ENCODE measurements around the gene DYNC2LI1.

DYNC2LI1 gene

GRCh38 chr2:43773876-43774613 lies at the start of gene DYNC2LI1:
Gene DYNC2LI1, plus strand, starts transcription at chr2:43774039. Its CDS starts 100 bp downstream, at chr2:43774139.
- peak within 1 kb of the TSS; percentile 74 for H3K4me3 ChIP-seq (ENCODE audit: low read depth, low read length)
- POLR2A ChIA-PET, result interaction anchor here (1.0 to 1.3 kb wide), 2 partner anchors 22 to 137 kb away, joined by 3 read pairs; partner anchors contain the start of gene PLEKHH2
- H3K27ac ChIP-seq (ENCODE audit: extremely low read depth, low read depth, low read length), result peak within 1 kb of the TSS; percentile 73
- no peaks in the 10 kb centered on the region for H3K9me3 ChIP-seq (ENCODE audit: control insufficient read depth, insufficient read depth, low read depth, low read length)
- CTCF ChIA-PET, result interaction anchor here (0.9 to 1.2 kb wide), 3 partner anchors 24 to 163 kb away, joined by 3 to 4 read pairs (median 3); partner anchors contain the start of gene C1GALT1C1L
- peaks cover 0 to 8% of the 10 kb centered on the region in 2 experiments; a peak in 2 of 3 replicates for H3K36me3 ChIP-seq (ENCODE audit: control insufficient read depth in 2 of 2, insufficient read depth in 1 of 2, low read length in 2 of 2)
- H3K4me1 ChIP-seq (ENCODE audit: control insufficient read depth, insufficient read depth, low read length), result no peaks in the 10 kb centered on the region
- TF ChIP-seq ZBTB8A (tag by site-specific recombination; IDR thresholded peaks at IDR 0.05) (0 out of 2 replicates have a peak, but pooled peaks have one; percentile 33), ZNF37A (tag by site-specific recombination; IDR thresholded peaks at IDR 0.05) (no peak), TRIM28 (IDR thresholded peaks at IDR 0.05; ENCODE audit: borderline replicate concordance, low read length) (peak; percentile 57; the same call in 1 of the 2 replicates), ZNF513 (tag by site-specific recombination; IDR thresholded peaks at IDR 0.05) (no peak), ZNF677 (tag by site-specific recombination; IDR thresholded peaks at IDR 0.05) (no peak), IKZF3 (tag by site-specific recombination; IDR thresholded peaks at IDR 0.05) (0 out of 2 replicates have a peak, but pooled peaks have one; percentile 17), ZNF501 (tag by site-specific recombination; IDR thresholded peaks at IDR 0.05) (peak; percentile 34; the same call in 1 of the 2 replicates), ZNF518A (tag by site-specific recombination; conservative IDR thresholded peaks at IDR 0.05; ENCODE audit: low read depth) (0 out of 2 replicates have a peak, but pooled peaks have one; percentile 34), GLIS2 (tag by site-specific recombination; IDR thresholded peaks at IDR 0.05) (peak; percentile 42; the same call in 1 of the 2 replicates), REST (tag by site-specific recombination; IDR thresholded peaks at IDR 0.05) (no peak), SP2 (tag by site-specific recombination; IDR thresholded peaks at IDR 0.05) (no peak), ZBTB21 (tag by site-specific recombination; IDR thresholded peaks at IDR 0.05) (0 out of 2 replicates have a peak, but pooled peaks have one; percentile 44), ZFHX2 (tag by site-specific recombination; conservative IDR thresholded peaks at IDR 0.05) (peak; percentile 41; the same call in 1 of the 2 replicates), ZIC2 (tag by site-specific recombination; IDR thresholded peaks at IDR 0.05) (peak; percentile 64), GLIS1 (tag by site-specific recombination; IDR thresholded peaks at IDR 0.05) (0 out of 2 replicates have a peak, but pooled peaks have one; percentile 17), ZNF76 (tag by site-specific recombination; IDR thresholded peaks at IDR 0.05; ENCODE audit: borderline replicate concordance, low read depth) (peak; percentile 97), ZNF704 (tag by site-specific recombination; IDR thresholded peaks at IDR 0.05) (no peak), ZNF629 (tag by site-specific recombination; IDR thresholded peaks at IDR 0.05) (peak; percentile 82), ZNF302 (tag by site-specific recombination; IDR thresholded peaks at IDR 0.05; ENCODE audit: low read depth) (no peak), ZBTB26 (tag by site-specific recombination; optimal IDR thresholded peaks at IDR 0.05) (peak; percentile 41), ZNF423 (tag by site-specific recombination; IDR thresholded peaks at IDR 0.05) (peak; percentile 65; the same call in 1 of the 2 replicates), ZBTB17 (tag by site-specific recombination; IDR thresholded peaks at IDR 0.05) (peak; percentile 98)

Measured in HEK293 (cell line).